HS-27A (cell line): ENCODE results near the gene KDM1A.

Experiments
- DNase-seq: peaks from one replicate; pipeline ENCODE4 v3.0.0-alpha.2; 2012; ENCODE audit warnings: low read depth, missing footprints

The KDM1A gene

DNA sequence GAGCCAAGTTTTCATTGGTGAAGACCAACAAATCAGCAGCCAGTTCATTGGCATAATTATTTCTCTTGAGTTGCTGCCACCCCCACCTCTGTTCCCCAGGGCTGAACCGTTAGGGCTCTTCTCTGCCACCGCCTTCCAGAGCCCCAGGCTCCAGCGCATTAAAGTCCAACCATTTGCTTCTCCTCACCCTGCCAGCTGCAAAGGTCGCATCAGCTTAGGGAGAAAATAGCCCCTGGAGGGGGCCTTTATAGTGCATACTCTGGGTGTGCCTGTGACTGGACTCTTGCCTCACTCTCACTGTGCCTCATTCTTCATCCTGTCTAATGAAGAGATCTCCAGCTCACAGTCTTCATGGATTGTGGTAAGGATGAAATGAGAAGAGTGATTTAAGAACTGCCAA, 50.4 kb downstream of the KDM1A start:
- DNase-seq: no peak

DNA sequence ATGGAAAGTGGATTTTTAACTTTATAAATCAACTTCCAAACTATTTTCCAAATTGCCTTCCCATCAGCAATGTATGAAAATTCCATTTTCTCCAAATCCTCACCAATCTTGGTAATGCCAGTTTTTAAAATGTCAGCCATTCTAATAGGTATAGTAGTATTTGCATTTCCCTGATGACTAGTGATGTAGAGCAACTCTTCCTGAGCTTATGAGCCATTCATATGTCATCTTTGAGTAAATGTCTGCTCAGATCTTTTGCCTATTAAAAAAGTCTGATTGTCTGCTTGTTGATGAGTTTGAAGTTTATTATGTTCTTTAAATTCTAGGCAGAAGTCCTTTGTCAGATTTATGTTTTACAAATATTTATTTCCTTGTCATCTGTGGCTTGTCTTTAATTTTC, 54.7 kb downstream of the KDM1A start:
- DNase-seq: no peak

DNA sequence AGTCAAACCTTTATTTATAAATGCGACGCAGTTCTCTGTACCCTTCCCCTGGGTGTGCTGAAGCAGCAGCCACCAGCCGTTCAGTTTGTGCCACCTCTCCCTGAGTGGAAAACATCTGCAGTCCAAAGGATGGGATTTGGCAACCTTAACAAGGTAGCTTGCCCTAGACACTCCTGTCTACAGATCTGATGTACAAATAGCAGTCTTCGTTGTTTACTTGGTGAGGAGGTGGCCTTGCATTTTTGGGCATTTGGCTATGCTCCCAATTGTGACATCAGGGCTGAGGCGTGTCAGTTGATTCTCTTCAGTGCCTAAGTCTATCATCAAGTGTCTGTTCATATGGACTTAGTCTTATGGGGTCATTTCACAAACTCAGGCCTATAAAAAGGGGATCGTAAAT, 59.8 kb downstream of the KDM1A start:
- DNase-seq: no peak

DNA sequence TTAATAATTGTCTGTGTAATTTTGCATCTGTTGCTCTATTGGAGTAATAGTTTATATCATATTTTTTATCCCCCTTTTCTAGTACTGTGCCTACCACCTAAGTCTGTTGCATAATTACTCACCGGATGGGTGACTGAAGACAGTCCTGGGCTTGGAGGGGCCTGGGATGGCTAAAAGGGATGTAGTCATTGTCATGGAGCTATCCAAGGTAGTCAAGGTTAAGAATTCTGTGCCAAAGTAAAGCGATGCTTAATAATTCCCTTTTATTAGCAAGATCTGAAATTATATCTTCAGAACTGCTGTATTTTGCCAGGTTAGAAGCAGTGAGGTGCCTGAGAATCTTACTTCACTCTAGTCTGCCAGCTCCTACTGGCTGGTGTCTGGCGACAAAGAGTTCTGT, 61.6 kb downstream of the KDM1A start:
- no peak for DNase-seq

- DNase-seq: no peak
Observed at GRCh38 chr1:23081376-23081775, 62.1 kb downstream of the KDM1A start.

- no peak for DNase-seq
Observed at GRCh38 chr1:23083714-23084480, 64.6 kb downstream of the KDM1A start.

DNA sequence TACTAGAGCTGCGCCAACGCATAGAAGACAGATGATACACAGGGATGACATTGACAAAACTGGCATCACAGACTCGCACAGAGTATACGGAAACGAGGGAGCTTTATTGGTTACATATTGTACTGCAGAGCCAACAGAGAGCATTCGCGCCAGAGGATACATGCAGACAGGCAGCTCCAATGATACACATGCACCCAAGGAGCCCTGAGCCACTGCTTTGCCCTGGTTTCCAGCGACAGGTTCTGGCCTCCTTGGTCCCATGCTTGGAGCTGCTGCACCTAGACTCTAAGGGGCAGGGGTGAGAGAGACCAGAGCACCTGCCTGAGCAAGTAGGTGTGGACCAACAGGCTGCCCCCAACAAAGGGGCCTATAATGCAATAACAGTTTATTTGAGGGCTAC, 65.6 kb downstream of the KDM1A start:
- no peak for DNase-seq

DNA sequence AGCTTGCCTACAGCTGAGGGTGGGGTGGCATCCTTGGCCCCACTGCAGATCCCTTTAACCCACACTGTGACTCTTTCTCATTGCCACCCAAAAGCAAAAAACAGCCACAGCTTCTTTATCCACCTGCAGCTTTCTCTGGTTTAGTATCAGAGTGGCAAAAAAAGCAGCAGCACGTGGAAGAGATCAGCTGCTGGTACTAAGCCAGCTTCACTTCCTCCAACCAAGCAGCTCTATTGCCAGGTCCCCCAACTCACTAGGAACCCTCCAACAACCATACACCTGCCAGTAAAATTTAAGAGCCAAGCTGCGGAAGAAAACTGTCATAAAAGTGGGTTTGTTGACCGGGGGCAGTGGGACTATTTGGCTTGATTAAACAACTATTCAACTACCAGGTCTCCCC, 66.4 kb downstream of the KDM1A start:
- no peak for DNase-seq

DNA sequence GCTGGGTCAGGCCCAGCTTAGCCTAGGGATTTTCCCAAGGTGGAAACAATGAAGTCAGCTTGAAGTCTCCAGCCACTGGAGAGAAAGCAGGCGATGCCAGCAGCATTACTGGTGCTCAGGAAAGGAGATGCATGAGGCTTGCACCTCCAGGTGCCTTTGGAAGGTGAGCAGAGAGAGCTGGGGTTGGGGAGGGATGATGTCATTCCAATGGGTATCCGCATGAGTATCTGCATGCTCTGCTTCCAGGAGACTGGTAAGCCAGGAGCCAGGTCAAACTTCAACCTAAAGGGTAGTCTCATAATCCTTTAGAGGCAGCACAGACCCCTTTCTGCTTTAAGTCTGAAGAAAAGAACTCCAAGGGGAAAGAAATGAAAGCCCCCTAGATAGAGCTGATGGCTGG, 68.8 kb downstream of the KDM1A start:
- DNase-seq: no peak

GRCh38 chr1:23090056-23090455, 70.8 kb downstream of the KDM1A start:
- no peak for DNase-seq

- DNase-seq: no peak
Observed at GRCh38 chr1:23091545-23091944, 72.3 kb downstream of the KDM1A start.

- no peak for DNase-seq
Observed at GRCh38 chr1:23092447-23092846, 73.2 kb downstream of the KDM1A start.

GRCh38 chr1:23097316-23097715, 78.0 kb downstream of the KDM1A start:
- no peak for DNase-seq

DNA sequence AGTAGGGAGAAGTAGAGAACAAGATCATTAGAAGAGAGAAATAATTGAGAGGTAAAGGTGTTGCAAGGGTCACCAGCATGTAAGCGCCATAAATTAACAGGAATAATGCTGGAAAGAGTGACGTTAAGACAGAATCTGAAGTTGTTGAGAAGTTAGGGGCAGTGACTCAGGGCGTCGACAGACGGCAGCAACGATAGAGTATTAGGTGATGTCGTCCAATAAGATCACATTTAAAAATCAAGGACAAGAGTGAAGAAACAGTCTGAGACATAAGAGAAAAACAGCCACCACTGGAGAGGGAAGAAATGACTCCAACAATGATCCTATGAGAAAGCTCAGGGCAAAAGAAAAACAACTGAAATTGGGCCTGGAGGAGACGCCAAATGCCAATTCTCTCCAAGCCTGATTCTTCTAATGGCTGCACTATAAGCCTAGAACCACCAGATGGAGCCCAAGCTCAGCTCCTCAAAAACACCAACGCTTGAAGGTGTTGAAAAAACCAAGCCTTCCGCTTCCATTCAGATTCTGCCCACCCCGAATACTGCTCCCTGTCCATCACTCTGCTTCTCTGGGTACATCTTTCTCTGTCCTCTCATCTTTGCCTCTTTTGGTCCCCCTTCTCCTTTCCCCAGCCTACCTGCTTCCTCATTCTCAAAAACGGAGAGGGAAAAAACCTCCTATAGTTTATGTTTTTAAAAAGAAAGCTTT, 79.3 kb downstream of the KDM1A start:
- peak; percentile 66 for DNase-seq

DNA sequence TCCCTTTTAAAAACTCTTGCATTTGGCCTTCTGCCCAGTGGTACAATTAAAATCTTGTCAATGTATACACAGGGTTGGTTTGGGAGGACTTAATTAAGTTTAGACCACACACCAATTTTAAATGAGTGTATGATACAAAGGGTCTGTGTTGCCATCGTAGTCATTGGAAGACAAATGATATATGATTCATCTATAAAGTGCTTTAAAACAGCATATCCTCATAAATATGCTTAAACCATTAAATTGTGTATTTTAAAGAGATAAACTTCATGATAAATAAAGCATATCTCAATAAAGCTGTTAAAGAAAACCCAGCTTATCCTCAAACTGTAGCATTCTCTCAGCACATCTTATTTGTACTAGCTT, 79.9 kb downstream of the KDM1A start:
- no peak for DNase-seq

DNA sequence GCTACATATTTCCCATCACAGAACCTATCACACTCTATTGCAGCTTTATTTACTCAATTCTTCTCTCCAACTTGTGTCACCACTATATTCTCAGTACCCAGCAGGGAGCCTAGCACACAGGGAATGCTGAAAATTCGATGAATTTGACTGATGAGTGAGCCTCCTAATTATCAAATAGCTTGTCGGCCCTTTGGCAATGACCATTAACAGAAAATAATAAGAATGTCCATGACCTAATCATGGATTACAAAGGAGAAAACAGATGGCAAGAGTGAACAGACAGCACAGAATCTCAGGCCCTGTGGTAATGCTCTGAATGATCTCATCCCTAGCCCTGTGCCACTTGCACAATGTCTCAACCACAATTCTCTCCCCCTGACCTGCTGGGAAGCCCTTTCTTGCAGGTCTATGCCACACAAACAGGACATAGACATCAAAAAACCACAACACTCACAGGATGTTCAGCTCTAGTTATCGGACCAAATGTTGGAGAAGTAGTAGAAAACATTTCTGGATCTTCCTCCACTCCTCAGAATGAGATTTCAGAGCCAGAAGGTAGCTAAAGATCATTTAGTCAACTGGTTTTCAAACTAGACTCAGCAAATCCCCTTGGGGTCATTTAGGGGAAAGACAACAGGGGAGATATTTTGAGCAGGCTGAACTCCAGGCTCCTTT, 80.9 kb downstream of the KDM1A start:
- DNase-seq: peak; percentile 70

GRCh38 chr1:23101101-23101827, 82.0 kb downstream of the KDM1A start:
- DNase-seq: no peak

- DNase-seq: no peak
Observed at GRCh38 chr1:23101887-23102286, 82.6 kb downstream of the KDM1A start.

GRCh38 chr1:23102289-23102688, 83.0 kb downstream of the KDM1A start:
- DNase-seq: peak; percentile 59

- DNase-seq: no peak
Observed at GRCh38 chr1:23103001-23103889, 84.0 kb downstream of the KDM1A start.

DNA sequence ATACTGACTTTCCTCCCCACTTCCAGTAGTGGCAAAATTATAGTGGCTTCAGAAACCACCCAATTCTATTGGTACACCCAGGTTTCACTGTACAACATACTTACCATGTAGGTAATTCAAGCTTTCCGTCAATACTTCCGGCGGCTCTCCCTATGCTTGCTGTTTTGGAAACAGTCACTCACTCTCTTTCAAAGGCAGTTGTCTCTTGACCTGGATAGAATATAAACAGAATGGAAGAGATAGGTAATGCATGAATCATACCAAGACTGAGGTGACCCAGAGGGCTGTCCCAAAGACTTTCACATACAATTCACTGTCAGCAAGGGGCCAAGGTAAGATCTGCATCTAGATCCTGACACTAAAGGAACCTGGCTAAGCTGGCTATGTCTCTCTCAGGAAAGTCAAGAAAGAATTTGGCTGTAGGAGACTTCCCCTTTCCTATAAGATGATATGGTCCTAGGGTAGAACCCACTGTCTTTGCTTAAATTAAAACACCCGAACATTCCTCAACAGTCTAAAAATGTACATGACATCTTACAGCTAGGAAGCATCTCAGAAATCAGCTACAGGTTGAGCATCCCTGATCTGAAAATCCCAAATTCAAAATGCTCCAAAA, 89.8 kb downstream of the KDM1A start:
- no peak for DNase-seq
